HL-60/S4 treated with retinoic acid at 250 ng/mL for 4 days and 3 days (cell line): Measurements from ENCODE around the gene UBN2.

Source experiments
- in situ Hi-C: fragments of 300-500 bp; cut with MboI; formaldehyde crosslinking; loops from 2 replicates; pipeline ENCODE4 v1.7.0; 2022; ENCODE audit warnings: low sequenced_read_pairs

Gene UBN2

GRCh38 chr7:139231513-139232376 lies 708 bp downstream of the UBN2 start:
- in situ Hi-C loops, result no loop called here

GRCh38 chr7:139232377-139232717 lies 1.3 kb downstream of the UBN2 start:
- in situ Hi-C loops, result no loop called here

GRCh38 chr7:139232904-139233303 lies 1.9 kb downstream of the UBN2 start:
- in situ Hi-C loops, result no loop called here

- in situ Hi-C loops, result no loop called here
Measured at GRCh38 chr7:139241258-139241657, 10.2 kb downstream of the UBN2 start.

- in situ Hi-C loops, result no loop called here
Measured at GRCh38 chr7:139242741-139243281, 11.8 kb downstream of the UBN2 start.

- in situ Hi-C loops, result no loop called here
Measured at GRCh38 chr7:139245401-139245800, 14.4 kb downstream of the UBN2 start.

- in situ Hi-C loops, result no loop called here
Measured at GRCh38 chr7:139246494-139246893, 15.5 kb downstream of the UBN2 start.

GRCh38 chr7:139246905-139247304 lies 15.9 kb downstream of the UBN2 start:
- in situ Hi-C loops, result no loop called here

GRCh38 chr7:139249179-139249810 lies 18.3 kb downstream of the UBN2 start:
- in situ Hi-C loops, result no loop called here

- in situ Hi-C loops, result no loop called here
Measured at GRCh38 chr7:139252451-139252850, 21.4 kb downstream of the UBN2 start.

- in situ Hi-C loops, result no loop called here
Measured at GRCh38 chr7:139254281-139254680, 23.2 kb downstream of the UBN2 start.

- in situ Hi-C loops, result no loop called here
Measured at GRCh38 chr7:139254728-139255127, 23.7 kb downstream of the UBN2 start.

GRCh38 chr7:139255290-139255689 lies 24.3 kb downstream of the UBN2 start:
- in situ Hi-C loops, result no loop called here

GRCh38 chr7:139259142-139259541 lies 28.1 kb downstream of the UBN2 start:
- in situ Hi-C loops, result no loop called here

GRCh38 chr7:139264220-139264619 lies 33.2 kb downstream of the UBN2 start:
- in situ Hi-C loops, result no loop called here

GRCh38 chr7:139265673-139266072 lies 34.6 kb downstream of the UBN2 start:
- in situ Hi-C loops, result no loop called here

- in situ Hi-C loops, result no loop called here
Measured at GRCh38 chr7:139271718-139272628, 40.9 kb downstream of the UBN2 start.

- in situ Hi-C loops, result no loop called here
Measured at GRCh38 chr7:139284252-139284896, 53.3 kb downstream of the UBN2 start.

GRCh38 chr7:139286144-139286543 lies 55.1 kb downstream of the UBN2 start:
- in situ Hi-C loops, result no loop called here

- in situ Hi-C loops, result no loop called here
Measured at GRCh38 chr7:139292821-139293220, 61.8 kb downstream of the UBN2 start.

GRCh38 chr7:139293534-139293933 lies 62.5 kb downstream of the UBN2 start:
- in situ Hi-C loops, result no loop called here
